ENCODE measurements around the gene DYNC2H1.
A peak's percentile ranks its signal among the peaks of the same experiment; 100 is the strongest.

The DYNC2H1 gene

DNA sequence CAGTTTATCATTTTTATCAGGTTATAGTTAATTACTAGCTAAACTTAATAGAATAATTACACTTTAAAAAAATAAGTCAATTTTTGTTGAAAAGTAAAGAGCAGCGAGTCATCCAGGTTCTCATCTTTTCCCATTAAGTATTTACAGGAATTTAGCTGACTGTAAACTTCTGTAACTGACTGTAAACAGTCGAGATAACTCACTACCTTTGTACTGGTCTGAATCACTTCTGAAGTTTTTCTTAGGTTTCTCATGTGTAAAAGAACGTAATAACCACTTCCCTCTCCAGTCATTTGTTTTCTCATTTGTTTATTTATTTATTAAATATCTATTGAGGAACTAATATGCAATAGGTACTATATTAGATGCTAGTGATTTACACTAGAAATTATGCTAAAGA lies 270.8 kb downstream of the DYNC2H1 start:
- no peak overlapping the region for H3K4me3 ChIP-seq (ENCODE audit: low read length)
- DNase-seq (ENCODE audit: low read depth) = no peak
- TF ChIP-seq, protein P1, sequence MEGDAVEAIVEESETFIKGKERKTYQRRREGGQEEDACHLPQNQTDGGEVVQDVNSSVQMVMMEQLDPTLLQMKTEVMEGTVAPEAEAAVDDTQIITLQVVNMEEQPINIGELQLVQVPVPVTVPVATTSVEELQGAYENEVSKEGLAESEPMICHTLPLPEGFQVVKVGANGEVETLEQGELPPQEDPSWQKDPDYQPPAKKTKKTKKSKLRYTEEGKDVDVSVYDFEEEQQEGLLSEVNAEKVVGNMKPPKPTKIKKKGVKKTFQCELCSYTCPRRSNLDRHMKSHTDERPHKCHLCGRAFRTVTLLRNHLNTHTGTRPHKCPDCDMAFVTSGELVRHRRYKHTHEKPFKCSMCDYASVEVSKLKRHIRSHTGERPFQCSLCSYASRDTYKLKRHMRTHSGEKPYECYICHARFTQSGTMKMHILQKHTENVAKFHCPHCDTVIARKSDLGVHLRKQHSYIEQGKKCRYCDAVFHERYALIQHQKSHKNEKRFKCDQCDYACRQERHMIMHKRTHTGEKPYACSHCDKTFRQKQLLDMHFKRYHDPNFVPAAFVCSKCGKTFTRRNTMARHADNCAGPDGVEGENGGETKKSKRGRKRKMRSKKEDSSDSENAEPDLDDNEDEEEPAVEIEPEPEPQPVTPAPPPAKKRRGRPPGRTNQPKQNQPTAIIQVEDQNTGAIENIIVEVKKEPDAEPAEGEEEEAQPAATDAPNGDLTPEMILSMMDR (conservative IDR thresholded peaks at IDR 0.05; ENCODE audit: low read length) = no peak

DNA sequence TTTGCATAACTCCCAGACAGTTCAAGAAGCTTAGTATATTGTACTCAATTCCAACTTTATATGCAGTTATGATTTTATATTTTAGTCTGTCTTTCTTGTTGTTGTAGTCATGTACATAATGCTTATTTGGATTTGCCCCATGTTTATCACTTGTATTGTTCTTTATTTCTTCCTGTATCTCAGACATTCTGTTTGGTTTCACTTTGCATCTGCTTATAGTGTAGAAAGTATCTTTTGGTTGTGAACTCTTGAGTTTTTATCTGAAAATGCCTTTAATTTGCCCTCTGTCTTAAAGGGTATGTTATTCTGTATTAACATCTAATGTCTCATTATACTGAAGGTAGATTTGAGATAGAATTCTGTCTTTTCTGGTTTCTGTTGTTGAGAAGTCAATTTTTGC lies 275.4 kb downstream of the DYNC2H1 start:
- H3K4me3 ChIP-seq (ENCODE audit: low read length) = no peak overlapping the region
- TF ChIP-seq, protein P1 (conservative IDR thresholded peaks at IDR 0.05; ENCODE audit: low read length) = no peak

DNA sequence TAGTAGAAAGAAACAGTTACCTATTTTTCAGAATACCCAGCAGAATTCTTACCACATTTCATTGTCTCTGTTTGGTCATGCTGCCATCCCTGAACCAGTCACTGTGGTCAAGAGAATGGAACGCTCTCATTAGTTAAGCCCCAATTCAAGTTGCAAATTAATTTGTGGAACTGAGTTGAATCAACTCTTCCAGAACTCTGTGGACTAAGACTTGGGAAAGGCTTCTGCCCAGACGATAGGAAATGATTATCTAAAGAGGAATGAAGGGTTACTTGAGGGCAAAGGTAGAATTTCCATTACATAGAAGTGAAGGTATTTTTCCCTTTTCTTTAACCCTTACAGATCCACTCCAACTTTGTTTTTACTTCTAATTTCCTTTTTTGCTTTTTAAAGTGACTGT lies 286.4 kb downstream of the DYNC2H1 start:
- H3K4me3 ChIP-seq (ENCODE audit: low read length) = no peak overlapping the region
- peak; percentile 75 for DNase-seq (ENCODE audit: low read depth)
- TF ChIP-seq, protein P1 (conservative IDR thresholded peaks at IDR 0.05; ENCODE audit: low read length) = no peak

More for the DNA sequence above, 275.4 kb downstream of the DYNC2H1 start:
- no peak for DNase-seq (ENCODE audit: low read depth)

DNA sequence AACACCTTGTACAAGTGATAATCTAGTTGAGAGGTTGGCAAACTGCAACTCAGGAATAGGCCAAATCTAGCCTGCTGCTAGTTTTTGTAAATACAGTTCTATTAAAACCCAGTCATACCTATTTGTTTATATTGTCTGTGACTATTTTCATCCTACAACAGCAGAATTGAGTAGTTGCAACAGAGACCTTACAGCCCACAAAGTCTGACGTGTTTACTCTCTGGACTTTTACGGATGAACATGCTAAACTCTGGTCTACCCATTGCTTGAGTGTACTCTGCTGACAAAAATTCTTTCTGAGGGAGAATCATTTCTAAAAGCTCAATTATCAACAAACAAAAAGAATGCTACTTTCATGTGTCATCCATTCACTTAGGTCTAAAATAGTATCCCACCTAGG lies 287.0 kb downstream of the DYNC2H1 start:
- no peak for DNase-seq (ENCODE audit: low read depth)
- H3K4me3 ChIP-seq (ENCODE audit: low read length) = no peak overlapping the region

DNA sequence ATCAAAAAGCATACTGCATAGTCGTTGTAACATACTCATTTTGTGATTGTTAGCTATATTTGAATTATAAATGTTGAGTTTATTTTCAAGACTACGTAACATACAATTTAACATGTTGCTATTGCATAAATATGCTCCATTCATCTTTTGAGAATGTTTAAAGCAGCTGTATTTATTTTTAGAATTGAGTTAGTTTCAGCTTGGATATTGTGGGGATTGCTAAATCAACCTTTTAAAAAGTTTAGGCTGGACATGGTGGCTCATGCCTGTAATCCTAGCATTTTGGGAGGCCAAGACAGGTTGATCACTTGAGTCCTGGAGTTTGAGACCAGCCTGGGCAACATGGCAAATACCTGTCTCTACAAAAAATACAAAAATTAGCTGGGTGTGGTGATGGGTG lies 288.1 kb downstream of the DYNC2H1 start:
- DNase-seq (ENCODE audit: low read depth) = peak; percentile 24
- no peak overlapping the region for H3K4me3 ChIP-seq (ENCODE audit: low read length)
- TF ChIP-seq, protein P1 (conservative IDR thresholded peaks at IDR 0.05; ENCODE audit: low read length) = no peak

More for the DNA sequence above, 287.0 kb downstream of the DYNC2H1 start:
- TF ChIP-seq, protein P1 (conservative IDR thresholded peaks at IDR 0.05; ENCODE audit: low read length) = no peak

DNA sequence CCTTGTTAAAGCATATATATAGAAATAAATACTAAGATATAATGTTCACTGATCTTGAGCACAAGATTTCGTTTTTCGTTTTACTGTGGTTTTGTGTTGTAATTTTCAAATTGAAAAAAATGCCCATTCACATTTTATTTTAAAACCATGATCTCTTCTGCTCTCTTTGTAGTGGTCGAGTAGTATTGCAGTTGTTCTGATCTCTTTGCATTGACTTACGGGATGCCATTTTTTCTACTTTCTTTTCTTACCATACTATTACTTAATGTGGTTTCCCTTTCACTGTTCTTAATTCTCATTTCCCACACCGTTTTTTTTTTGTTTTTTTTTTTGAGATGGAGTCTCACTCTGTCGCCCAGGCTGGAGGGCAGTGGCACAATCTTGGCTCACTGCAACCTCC lies 289.6 kb downstream of the DYNC2H1 start:
- no peak for DNase-seq (ENCODE audit: low read depth)
- H3K4me3 ChIP-seq (ENCODE audit: low read length) = no peak overlapping the region
- TF ChIP-seq, protein P1 (conservative IDR thresholded peaks at IDR 0.05; ENCODE audit: low read length) = no peak

DNA sequence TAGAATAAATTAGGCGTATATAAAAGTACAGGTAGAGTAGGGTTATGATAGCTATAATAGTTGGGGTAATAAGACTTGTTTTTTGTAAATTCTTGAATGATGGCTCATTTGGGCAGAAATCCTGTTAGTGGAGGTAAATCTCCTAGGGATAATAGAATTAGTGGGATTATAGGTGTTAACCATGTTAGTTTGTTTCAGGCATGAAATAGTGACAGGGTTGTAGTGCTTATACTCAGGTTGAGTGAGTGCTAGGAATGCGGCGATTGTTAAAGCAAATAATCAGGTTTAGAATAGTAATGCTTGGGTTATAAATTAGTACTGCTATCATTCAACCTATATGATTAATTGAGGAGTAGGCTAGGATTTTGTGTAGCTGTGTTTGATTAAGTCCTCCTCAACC lies 297.1 kb downstream of the DYNC2H1 start:
- TF ChIP-seq, protein P1 (conservative IDR thresholded peaks at IDR 0.05; ENCODE audit: low read length) = no peak
- no peak for DNase-seq (ENCODE audit: low read depth)
- no peak overlapping the region for H3K4me3 ChIP-seq (ENCODE audit: low read length)

Measured in AG10803 (cell line).